Ovary (tissue), 9 donors: Measurements from ENCODE around the gene GRIN3B. TPM values are rescaled to one million over a fixed set of nuclear protein-coding genes. Genes with fewer than 3 reads are reported as not detected.

ENCODE experiments used
- DNase-seq, 5 donors: peaks; one replicate each; pipeline ENCODE4 v3.0.0-alpha.2; 2019 to 2020
- H3K27ac ChIP-seq, 2 donors: fragments of 200-600 bp; one replicate each; pipeline versions ENCODE4 v1.5.1 to v1.8.0; 2019 to 2022
- H3K27me3 ChIP-seq: fragments of 200-600 bp; one replicate; pipeline ENCODE4 v1.8.0; 2022
- H3K36me3 ChIP-seq: fragments of 200-600 bp; sonication (generic); one replicate; pipeline ENCODE4 v1.5.1; 2019
- H3K4me1 ChIP-seq: one replicate; pipeline ENCODE4 v1.8.1; 2013; ENCODE audit warnings: mild to moderate bottlenecking, moderate library complexity; ENCODE audit not compliant: insufficient read depth
- H3K4me3 ChIP-seq: fragments of 200-600 bp; sonication (generic); one replicate; pipeline ENCODE4 v1.5.1; 2017
- H3K9me3 ChIP-seq, 2 donors: fragments of 200-600 bp in 1 of 2; sonication (generic) in 1 of 2; one replicate each; pipeline versions ENCODE4 v1.5.1 to v1.8.1; 2013 to 2019; ENCODE audit warnings: mild to moderate bottlenecking in 1 of 2, moderate library complexity in 1 of 2
- CTCF ChIP-seq, 3 donors: fragments of 450-650 bp in 2 of 3; fragments of 200-600 bp in 1 of 3; IDR thresholded peaks; one replicate each; pipeline versions ENCODE4 v1.5.1 to v1.8.0; 2016 to 2022; ENCODE audit warnings: antibody characterized with exemption in 3 of 3, mild to moderate bottlenecking in 1 of 3
- EP300 ChIP-seq: sonication (generic); formaldehyde crosslinking; IDR thresholded peaks from one replicate; pipeline ENCODE4 v1.6.1; 2017; ENCODE audit warnings: antibody characterized with exemption
- POLR2A ChIP-seq: fragments of 450-650 bp; IDR thresholded peaks from one replicate; pipeline ENCODE4 v1.6.1; 2017; ENCODE audit warnings: antibody characterized with exemption, mild to moderate bottlenecking, moderate library complexity
- WGBS, 3 donors: extraction: QIAGEN DNeasy Blood & Tissue Kit in 1 of 3; methylation state at CpG; one replicate each; pipeline versions ENCODE4 v1.1.5 to v1.1.7; 2013 to 2017; 5-methylcytosine and 5-hydroxymethylcytosine counted together
- intact Hi-C, 4 donors: fragments of 100-400 bp; cut with DNase I; formaldehyde crosslinking; loops; one replicate each; pipeline versions ENCODE4 v1.11.0 to v1.15.1; 2022 to 2023
- polyA plus RNA-seq, 2 donors: library from polyadenylated mRNA; stranded (reverse); fragments of 200-250 nt in 1 of 2; fragments of 350-450 nt in 1 of 2; fragmentation: Illumina TruSeq in 1 of 2; extraction: RNeasy Lipid Tissue Mini Kit (QIAGEN cat#74804) in 1 of 2; gene quantifications; one replicate each; pipeline ENCODE4 v1.2.3, GENCODE V29; 2013 to 2014
- total RNA-seq, 7 donors: library from RNA; depleted of rRNA in 2 of 7; stranded (reverse); fragments of >200 nt in 2 of 7; fragmentation: NEBNext Ultra II Directional in 3 of 7; extraction: Animal tissue kit (Norgen Biotek cat#: 25700) in 3 of 7; gene quantifications; one replicate each; pipeline versions ENCODE4 v1.1.0 to v1.2.4, GENCODE V29; 2016 to 2023
- donor health status: DM: no; HTN: no; CAD: no; lungs with moderate emphysema.
- donor health status: DM: no; HTN: no; CAD: no.
- donor health status: Bipolar disorder and iron deficiency.
- donor health status: DM: yes; HTN: yes; CAD: no.
- donor health status: DM: no; HTN: no; CAD: no.
- donor health status: DM: yes; HTN: yes; CAD: no.

GRIN3B gene
- total and polyA plus RNA-seq, 9 donors, result 0.07 to 7.4 (median 0.28) TPM; not detected in 3

GRCh38 chr19:979318-979741, 20.9 kb upstream of the GRIN3B start:
- Histone ChIP-seq H3K27me3 (no peaks in the 10 kb centered on the region), H3K36me3 (no peaks in the 10 kb centered on the region), H3K4me3 (no peak overlapping the region), H3K9me3 (no peaks in the 10 kb centered on the region), H3K4me1 (peaks cover 1% of the 10 kb centered on the region), H3K27ac (no peak overlapping the region)
- no peak for TF ChIP-seq EP300
- TF ChIP-seq CTCF (IDR thresholded peaks at IDR 0.05), result no peak
- TF ChIP-seq POLR2A, result no peak
- intact Hi-C loops, result no loop called here
- peak in 1 of 5 donors; percentile 34 for DNase-seq
- 56 to 72% (median 63%) methylated on average over 18 to 19 of the region's 19 CpGs for WGBS, 3 donors

- intact Hi-C loops, result loop anchor here (2.0 to 10.0 kb wide), 4 partner anchors 58 to 206 kb away; partner anchors contain the start of genes CFD (in 2 of the 4) and ELANE (in 2 of the 4)
- Histone ChIP-seq H3K36me3 (no peaks in the 10 kb centered on the region), H3K4me1 (peaks cover 1% of the 10 kb centered on the region), H3K27ac (no peak overlapping the region), H3K4me3 (no peak overlapping the region), H3K9me3 (no peaks in the 10 kb centered on the region), H3K27me3 (no peaks in the 10 kb centered on the region)
- DNase-seq, result no peak
- WGBS, 3 donors, result 21 to 25% (median 21%) methylated on average over 28 to 32 of the region's 32 CpGs
- no peak for TF ChIP-seq EP300
- TF ChIP-seq POLR2A, result no peak
- TF ChIP-seq CTCF (IDR thresholded peaks at IDR 0.05), result no peak
These were observed 19.9 kb upstream of the GRIN3B start for GRCh38 chr19:980133-980998.

GRCh38 chr19:982567-983170, 17.6 kb upstream of the GRIN3B start:
- peak; percentile 74 to 100 (median 100) for TF ChIP-seq CTCF (IDR thresholded peaks at IDR 0.05)
- peak; percentile 19 for TF ChIP-seq POLR2A
- no peak for TF ChIP-seq EP300
- intact Hi-C loops, result loop anchor here (1.0 to 10.0 kb wide), 5 partner anchors 60 to 208 kb away; partner anchors contain the start of genes CFD (in 2 of the 4) and ELANE (in 2 of the 4)
- no peaks in the 10 kb centered on the region for H3K36me3 ChIP-seq
- no peaks in the 10 kb centered on the region for H3K9me3 ChIP-seq
- peak overlapping the region; percentile 30 for H3K4me3 ChIP-seq
- WGBS, 3 donors, result 0 to 1% (median 1%) methylated on average over 43 to 46 of the region's 46 CpGs
- peaks cover 1% of the 10 kb centered on the region for H3K4me1 ChIP-seq
- H3K27ac ChIP-seq, result peak overlapping the region in 1 of 2 donors; percentile 14
- H3K27me3 ChIP-seq, result no peaks in the 10 kb centered on the region
- peak; percentile 61 to 86 (median 77) for DNase-seq

- Histone ChIP-seq H3K27ac (peak within 1 kb of the TSS; percentile 13 to 80), H3K9me3 (no peaks in the 10 kb centered on the region), H3K4me1 (peaks cover 1% of the 10 kb centered on the region), H3K27me3 (no peaks in the 10 kb centered on the region), H3K36me3 (no peaks in the 10 kb centered on the region), H3K4me3 (peak within 1 kb of the TSS; percentile 94)
- DNase-seq, result peak; percentile 94 to 95 (median 94)
- WGBS, 3 donors, result 0 to 1% (median 0%) methylated on average over 24 to 78 of the region's 78 CpGs
- intact Hi-C loops, result loop anchor here (2.0 to 10.0 kb wide), 4 partner anchors 60 to 210 kb away; partner anchors contain the start of genes CFD (in 2 of the 4) and ELANE (in 2 of the 4)
- peak; percentile 57 for TF ChIP-seq POLR2A
- TF ChIP-seq EP300, result no peak
- peak; percentile 26 to 70 (median 61) for TF ChIP-seq CTCF (IDR thresholded peaks at IDR 0.05)
These were observed 15.9 kb upstream of the GRIN3B start, which contains the start of gene WDR18 for GRCh38 chr19:984165-984967. Gene WDR18 (plus strand): TSS chr19:984345. CDS start chr19:984354, 9 bp downstream.
